Activated CD4-positive, alpha-beta T cell treated with anti-CD3 and anti-CD28 coated beads for 1 hour (primary cell): ENCODE results near the gene CUX1.
"Not testable (repeated sequence)": the region's sequence is repeated elsewhere in the genome, so short reads cannot be mapped to it uniquely, and the experiment has no call there.

ENCODE experiments used
- DNase-seq: peaks from one replicate; pipeline ENCODE4 v3.0.0-alpha.2; 2020

CUX1 gene

DNA sequence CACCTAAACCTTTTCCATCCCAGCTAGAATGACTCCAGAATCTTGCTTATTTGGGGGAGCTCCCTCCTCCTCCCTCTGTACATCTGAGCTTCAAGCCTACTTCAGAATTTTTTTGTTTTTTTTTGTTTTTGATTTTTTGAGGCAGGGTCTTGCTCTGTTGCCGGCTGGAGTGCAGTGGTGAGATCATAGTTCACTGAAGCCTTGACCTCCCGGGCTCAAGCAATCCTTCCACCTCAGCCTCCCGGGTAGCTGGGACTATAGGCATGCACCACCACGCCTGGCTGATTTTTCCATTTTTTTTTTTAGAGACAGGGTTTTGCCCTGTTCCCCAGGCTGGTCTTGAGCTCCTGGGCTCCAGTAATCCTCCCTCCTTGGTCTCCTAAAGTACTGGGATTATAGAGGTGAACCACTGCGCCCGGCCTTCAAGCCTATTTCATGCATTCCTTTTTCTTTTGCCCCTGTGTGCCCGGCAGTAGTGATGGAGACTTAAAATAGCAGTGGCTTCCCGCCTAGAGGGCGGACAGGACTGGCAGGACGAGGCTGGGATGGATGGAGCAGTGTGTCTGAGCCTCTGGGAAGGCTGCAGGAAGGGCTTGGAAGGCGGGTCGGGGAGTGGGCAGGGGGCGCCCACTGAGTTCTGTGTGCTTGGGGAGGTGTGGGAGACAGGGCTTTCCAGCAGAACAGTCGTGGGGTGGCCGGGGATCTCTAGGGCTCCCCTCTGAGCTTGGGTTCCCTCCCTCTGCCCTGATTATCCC, 8.8 kb downstream of the CUX1 start:
- DNase-seq: no peak

GRCh38 chr7:101828301-101829020, 11.0 kb downstream of the CUX1 start:
- DNase-seq: no peak

DNA sequence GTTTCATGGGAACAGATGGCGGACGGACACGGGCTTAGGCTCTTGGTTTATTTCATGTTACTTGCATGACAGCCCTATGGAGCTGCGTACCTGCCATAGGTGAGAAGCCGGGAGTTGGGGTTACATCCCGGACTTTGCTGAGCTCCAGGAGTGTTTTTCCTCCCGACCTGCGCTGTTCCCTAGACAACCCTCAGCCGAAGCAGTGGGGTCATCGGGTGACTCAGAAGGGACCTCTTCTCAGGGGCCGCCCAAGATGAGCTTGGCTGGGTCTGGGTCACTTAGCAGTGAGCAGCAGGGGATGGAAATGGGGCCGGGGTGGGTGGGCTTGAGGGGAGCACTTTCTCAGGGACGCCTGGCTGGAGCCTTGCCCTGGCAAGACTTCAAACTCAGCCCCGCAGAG, 11.9 kb downstream of the CUX1 start:
- no peak for DNase-seq

DNA sequence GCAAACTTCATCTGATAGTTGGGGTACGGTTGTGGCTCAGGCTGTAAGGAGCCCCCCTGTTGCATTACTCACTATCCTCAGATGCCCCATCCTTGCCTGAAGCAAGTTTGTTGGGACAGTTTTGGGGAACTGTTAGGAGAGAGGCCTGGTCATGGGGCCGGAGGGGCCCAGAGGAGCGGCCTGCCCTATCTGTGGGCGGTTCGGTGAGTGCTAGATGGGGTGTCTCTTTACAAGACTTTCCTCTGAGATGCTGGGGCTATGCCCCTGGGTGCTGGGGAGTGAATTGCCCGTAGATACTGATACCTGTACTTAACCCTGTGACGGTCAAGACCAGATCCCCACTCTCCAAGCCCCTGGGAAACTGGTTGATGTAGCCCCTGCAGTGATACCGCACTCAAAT, 12.4 kb downstream of the CUX1 start:
- no peak for DNase-seq

- DNase-seq: not testable (repeated sequence)
Measured at GRCh38 chr7:101831396-101831795, 14.0 kb downstream of the CUX1 start.

- no peak for DNase-seq
Measured at GRCh38 chr7:101832205-101832631, 14.8 kb downstream of the CUX1 start.

DNA sequence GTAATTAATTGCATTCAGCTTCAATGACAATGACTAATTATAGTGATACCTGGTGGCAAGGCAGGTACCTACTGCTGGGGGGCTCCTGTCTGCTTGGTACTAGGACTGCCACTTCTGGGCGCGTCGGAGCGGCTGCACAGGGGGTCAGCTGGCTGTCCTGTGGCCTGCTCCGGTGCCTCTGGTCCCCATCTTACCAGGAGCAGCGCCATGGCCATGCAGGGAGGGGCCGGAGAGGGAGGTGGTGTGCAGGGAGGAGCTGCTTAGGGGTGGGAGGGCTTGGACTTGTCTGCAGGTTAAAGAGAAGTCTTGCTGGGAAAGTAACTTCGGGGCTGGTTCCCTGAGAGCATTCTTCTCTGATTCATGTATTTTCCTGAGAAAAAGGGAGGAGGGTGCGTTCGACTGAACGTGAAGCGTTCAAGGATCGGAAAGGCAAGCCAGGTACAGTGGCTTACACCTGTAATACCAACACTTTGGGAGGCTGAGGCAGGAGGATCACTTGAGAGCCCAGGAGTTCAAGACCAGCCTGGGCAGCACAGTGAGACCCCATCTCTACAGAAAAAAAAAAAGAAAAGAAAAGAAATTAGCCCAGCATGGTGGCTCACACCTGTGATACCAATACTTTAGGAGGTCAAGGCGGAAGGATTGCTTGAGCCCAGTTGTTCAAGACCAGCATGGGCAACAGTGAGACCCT, 15.4 kb downstream of the CUX1 start:
- no peak for DNase-seq

DNA sequence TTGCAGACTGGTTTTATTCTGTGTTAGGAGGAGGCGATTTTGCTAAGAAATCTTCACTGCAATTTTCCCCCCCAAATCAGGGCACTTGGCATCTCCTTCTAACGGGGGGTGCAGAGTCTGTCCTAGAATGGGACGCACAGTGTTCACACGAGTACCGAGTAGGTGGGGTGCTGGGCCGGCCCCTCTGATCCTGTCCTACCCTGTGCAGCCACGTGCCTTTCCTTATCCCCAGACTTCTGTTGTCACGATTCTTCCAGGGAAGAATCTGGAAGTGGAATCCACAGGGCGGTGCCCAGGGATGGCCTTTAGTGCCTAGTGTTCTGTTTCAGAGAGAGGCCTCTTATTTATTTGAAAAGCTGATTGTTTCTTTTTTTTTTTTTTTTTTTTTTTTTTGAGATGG, 16.4 kb downstream of the CUX1 start:
- DNase-seq: no peak

GRCh38 chr7:101835136-101835535, 17.7 kb downstream of the CUX1 start:
- DNase-seq: no peak

DNA sequence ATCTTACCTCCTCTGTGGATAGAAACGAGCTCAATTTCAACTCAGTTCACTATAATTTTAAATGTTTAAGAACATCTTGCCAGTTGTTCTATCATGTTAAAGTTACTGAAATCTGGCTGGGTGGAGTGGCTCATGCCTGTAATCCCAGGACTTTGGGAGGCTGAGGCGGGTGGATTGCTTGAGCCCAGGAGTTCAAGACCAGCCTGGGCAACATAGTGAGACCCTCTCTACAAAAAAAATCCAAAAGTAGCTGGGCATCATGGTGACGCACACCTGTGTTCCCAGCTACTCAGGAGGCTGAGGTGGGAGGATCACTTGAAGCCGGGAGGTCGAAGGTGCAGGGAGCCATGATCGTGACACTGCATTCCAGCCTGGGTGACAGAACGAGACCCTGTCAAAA, 20.0 kb downstream of the CUX1 start:
- not testable (repeated sequence) for DNase-seq

- DNase-seq: no peak
Measured at GRCh38 chr7:101838837-101839483, 21.5 kb downstream of the CUX1 start.

GRCh38 chr7:101841328-101841727, 23.9 kb downstream of the CUX1 start:
- DNase-seq: no peak

GRCh38 chr7:101843293-101844271, 26.2 kb downstream of the CUX1 start:
- DNase-seq: no peak

DNA sequence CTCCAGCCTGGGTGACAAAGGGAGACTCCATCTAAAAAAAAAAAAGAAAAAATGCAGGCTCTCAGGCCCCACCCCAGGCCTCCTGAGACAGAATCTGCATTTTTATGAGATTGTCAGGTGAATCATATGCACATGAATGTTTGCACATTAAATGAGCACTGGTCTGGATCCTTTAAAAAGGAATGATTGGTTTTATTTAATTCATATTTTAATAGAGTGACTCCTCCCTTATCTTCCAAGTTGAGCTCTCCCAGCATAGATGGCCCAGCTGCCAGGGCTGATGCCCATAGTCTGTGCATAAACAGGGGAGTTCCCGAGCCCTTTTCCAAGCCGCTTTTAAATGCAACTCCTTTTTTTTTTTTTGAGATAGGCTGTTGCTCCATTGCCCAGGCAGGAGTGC, 28.5 kb downstream of the CUX1 start:
- DNase-seq: no peak

DNA sequence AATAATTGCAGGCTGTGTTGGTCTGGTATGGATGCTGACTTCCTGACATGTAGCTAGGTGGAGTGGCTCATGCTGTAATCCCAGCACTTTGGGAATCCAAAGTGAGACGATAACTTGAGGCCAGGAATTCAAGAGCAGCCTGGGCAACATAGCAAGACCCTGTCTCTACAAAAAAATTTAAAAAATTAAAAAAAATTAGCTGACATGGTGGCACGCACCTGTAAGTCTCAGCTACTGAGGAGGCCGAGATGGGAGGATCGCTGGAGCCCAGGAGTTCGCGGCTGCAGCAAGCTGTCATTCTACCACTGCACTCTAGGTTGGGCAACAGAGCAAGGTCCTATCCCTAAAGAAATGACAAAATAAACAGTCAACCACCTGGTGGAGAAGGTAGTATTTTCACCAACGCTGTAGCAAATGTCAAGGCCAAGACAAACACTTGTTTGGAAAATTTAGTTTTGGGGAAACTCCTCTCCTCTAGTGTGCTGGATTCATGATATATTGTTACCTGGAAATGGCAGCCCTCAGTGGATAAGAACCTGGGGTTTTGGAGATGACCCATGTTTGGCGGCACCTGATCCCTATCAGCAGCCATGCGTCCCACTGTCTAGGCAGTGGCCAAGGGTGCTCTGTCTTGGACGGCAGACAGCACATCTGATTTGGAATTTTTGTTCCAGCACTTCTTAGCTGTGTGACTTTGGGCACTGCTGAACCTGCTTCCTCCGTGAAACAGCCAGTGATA, 29.5 kb downstream of the CUX1 start:
- no peak for DNase-seq

DNA sequence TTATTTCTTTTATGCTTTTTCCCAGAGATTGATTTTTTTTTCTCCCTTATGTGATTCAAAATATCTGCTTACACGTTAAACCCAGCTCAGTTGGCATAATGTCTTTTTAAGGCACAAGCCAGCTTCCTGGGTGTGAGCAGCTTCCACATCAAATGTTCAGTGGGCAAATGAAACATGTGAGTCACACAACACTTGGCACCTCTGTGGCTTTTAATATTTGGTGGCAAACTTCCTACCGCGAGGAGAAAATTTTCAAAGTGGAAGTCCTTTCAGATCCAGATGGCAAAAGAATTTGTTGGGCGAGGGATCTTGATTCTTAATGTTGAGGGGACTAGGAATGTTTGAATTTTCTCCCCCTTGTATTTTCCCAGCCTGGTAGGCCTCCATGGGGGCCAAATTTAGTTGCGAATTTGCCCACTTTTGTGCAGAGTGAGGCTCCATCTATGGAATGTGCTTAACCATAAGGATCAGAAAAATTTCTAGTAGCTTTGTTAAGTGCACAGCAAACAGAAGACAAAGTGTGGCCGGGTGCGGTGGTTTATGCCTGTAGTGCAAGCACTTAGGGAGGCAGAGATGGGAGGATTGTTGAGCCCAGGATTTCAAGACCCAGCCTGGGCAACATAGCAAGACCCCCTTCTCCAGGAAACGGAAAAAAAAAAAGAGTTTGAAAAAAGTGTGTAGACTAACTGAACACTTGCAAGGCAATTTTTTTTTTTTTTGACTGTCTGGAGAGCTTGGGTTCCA, 31.0 kb downstream of the CUX1 start:
- DNase-seq: no peak

DNA sequence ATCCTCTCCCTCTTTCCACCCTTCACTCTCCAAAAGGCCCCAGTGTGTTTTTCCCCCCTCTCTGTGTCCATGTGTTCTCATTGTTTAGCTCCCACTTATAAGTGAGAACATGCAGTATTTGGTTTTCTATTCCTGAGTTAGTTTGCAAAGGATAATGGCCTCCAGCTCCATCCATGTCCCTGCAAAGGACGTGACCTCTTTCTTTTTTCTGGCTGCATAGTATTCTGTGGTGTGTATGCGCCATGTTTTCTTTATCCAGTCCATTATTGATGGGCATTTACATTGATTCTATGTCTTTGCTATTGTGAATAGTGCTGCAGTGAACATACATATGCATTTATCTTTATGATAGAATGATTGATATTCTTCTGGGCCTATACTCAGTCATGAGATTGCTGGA, 31.9 kb downstream of the CUX1 start:
- DNase-seq: not testable (repeated sequence)

- DNase-seq: not testable (repeated sequence)
Measured at GRCh38 chr7:101852364-101852763, 34.9 kb downstream of the CUX1 start.

DNA sequence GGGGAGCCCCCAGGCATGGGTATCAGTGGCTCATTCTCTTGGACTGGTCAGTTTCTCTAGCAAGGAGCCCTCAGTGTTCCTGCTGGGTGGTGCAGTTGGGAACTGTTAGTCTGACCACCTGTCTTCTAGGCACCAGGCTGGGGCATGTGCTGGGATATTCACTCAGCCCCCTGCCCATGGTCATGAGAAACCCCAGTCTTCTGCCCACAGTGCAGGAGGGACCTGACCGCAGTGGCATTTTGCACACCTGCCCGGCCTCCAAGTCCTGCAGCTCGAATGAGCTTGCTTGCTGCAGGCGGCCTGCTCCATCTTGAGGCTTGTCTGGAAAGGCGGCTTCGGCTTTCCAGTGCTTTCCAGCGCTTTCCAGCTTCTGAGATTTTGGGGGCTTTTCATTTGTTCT, 36.3 kb downstream of the CUX1 start:
- DNase-seq: no peak

GRCh38 chr7:101854084-101854865, 36.8 kb downstream of the CUX1 start:
- no peak for DNase-seq
